ENCODE results near the gene PPFIA3. TPM values are rescaled to one million over a fixed set of nuclear protein-coding genes. Genes with fewer than 3 reads are reported as not detected.
"Not testable (repeated sequence)": the region's sequence is repeated elsewhere in the genome, so short reads cannot be mapped to it uniquely, and the experiment has no call there.

The PPFIA3 gene
- total and polyA plus RNA-seq, 3 donors from 2014 or later, result 8.8 to 13.1 (median 9.2) TPM

GRCh38 chr19:49120868-49121267 lies 1.5 kb downstream of the PPFIA3 start:
- H3K4me3 ChIP-seq, result no peak overlapping the region
- intact Hi-C loops (cut with DNase I; ENCODE audit: low total_unique reads), result no loop called here
- WGBS, 2 donors, result 77 to 89% methylated on average over 2 of the region's 2 CpGs

GRCh38 chr19:49121841-49122240 lies 2.5 kb downstream of the PPFIA3 start:
- H3K4me3 ChIP-seq; H3K36me3 ChIP-seq (ENCODE audit: low read depth, missing control alignments); DNase-seq; H3K9me3 ChIP-seq; H3K27me3 ChIP-seq; intact Hi-C loops (cut with DNase I; ENCODE audit: low total_unique reads); H3K27ac ChIP-seq: not testable (repeated sequence)
- 81 to 82% methylated on average over 10 of the region's 10 CpGs for WGBS, 2 donors
- H3K4me1 ChIP-seq, result peaks cover 22% of the 10 kb centered on the region

More at GRCh38 chr19:49120868-49121267, 1.5 kb downstream of the PPFIA3 start:
- peaks cover 22% of the 10 kb centered on the region for H3K4me1 ChIP-seq
- DNase-seq, result no peak
- no peaks in the 10 kb centered on the region for H3K27me3 ChIP-seq
- H3K36me3 ChIP-seq (ENCODE audit: low read depth, missing control alignments), result no peaks in the 10 kb centered on the region
- no peaks in the 10 kb centered on the region for H3K9me3 ChIP-seq
- TF ChIP-seq CTCF (IDR thresholded peaks at IDR 0.05) (no peak), POLR2A (IDR thresholded peaks at IDR 0.05) (no peak)
- H3K27ac ChIP-seq, result no peak overlapping the region

GRCh38 chr19:49123285-49123684 lies 3.9 kb downstream of the PPFIA3 start:
- H3K27me3 ChIP-seq; intact Hi-C loops (cut with DNase I; ENCODE audit: low total_unique reads); H3K27ac ChIP-seq; H3K9me3 ChIP-seq; H3K36me3 ChIP-seq (ENCODE audit: low read depth, missing control alignments); H3K4me3 ChIP-seq; DNase-seq: not testable (repeated sequence)
- H3K4me1 ChIP-seq, result peaks cover 18% of the 10 kb centered on the region
- WGBS, 2 donors, result 90 to 93% methylated on average over 11 of the region's 11 CpGs

- TF ChIP-seq POLR2A (IDR thresholded peaks at IDR 0.05), result no peak
- no peak for TF ChIP-seq CTCF (IDR thresholded peaks at IDR 0.05)
- 25 to 35% methylated on average over 21 to 23 of the region's 23 CpGs for WGBS, 2 donors
- H3K4me1 ChIP-seq, result peaks cover 10% of the 10 kb centered on the region
- no peaks in the 10 kb centered on the region for H3K36me3 ChIP-seq (ENCODE audit: low read depth, missing control alignments)
- no peaks in the 10 kb centered on the region for H3K27me3 ChIP-seq
- H3K9me3 ChIP-seq, result no peaks in the 10 kb centered on the region
- intact Hi-C loops (cut with DNase I; ENCODE audit: low total_unique reads), result no loop called here
- H3K4me3 ChIP-seq, result peak overlapping the region in 1 of 2 donors; percentile 8
- no peak overlapping the region for H3K27ac ChIP-seq
- no peak for DNase-seq
Observed at GRCh38 chr19:49125025-49125731, 5.8 kb downstream of the PPFIA3 start.

GRCh38 chr19:49126575-49126974 lies 7.2 kb downstream of the PPFIA3 start:
- Histone ChIP-seq H3K27me3 (no peaks in the 10 kb centered on the region), H3K27ac (no peak overlapping the region), H3K9me3 (no peaks in the 10 kb centered on the region), H3K4me1 (peaks cover 7% of the 10 kb centered on the region), H3K4me3 (no peak overlapping the region), H3K36me3 (ENCODE audit: low read depth, missing control alignments) (no peaks in the 10 kb centered on the region)
- no peak for TF ChIP-seq CTCF (IDR thresholded peaks at IDR 0.05)
- TF ChIP-seq POLR2A (IDR thresholded peaks at IDR 0.05), result no peak
- intact Hi-C loops (cut with DNase I; ENCODE audit: low total_unique reads), result no loop called here
- no peak for DNase-seq
- 64 to 86% methylated on average over 4 of the region's 4 CpGs for WGBS, 2 donors

- intact Hi-C loops (cut with DNase I; ENCODE audit: low total_unique reads); H3K36me3 ChIP-seq (ENCODE audit: low read depth, missing control alignments); H3K27me3 ChIP-seq; DNase-seq; H3K4me1 ChIP-seq; H3K9me3 ChIP-seq: not testable (repeated sequence)
- Histone ChIP-seq H3K4me3 (peak overlapping the region in 1 of 2 donors; percentile 25), H3K27ac (peak overlapping the region in 1 of 2 donors; percentile 36)
- 65 to 80% methylated on average over 12 of the region's 12 CpGs for WGBS, 2 donors
Observed at GRCh38 chr19:49127225-49127624, 7.9 kb downstream of the PPFIA3 start.

All from testis (tissue), 3 donors.